ENCODE results near the gene MICAL3.
"Not testable (repeated sequence)": the region's sequence is repeated elsewhere in the genome, so short reads cannot be mapped to it uniquely, and the experiment has no call there.

DNA sequence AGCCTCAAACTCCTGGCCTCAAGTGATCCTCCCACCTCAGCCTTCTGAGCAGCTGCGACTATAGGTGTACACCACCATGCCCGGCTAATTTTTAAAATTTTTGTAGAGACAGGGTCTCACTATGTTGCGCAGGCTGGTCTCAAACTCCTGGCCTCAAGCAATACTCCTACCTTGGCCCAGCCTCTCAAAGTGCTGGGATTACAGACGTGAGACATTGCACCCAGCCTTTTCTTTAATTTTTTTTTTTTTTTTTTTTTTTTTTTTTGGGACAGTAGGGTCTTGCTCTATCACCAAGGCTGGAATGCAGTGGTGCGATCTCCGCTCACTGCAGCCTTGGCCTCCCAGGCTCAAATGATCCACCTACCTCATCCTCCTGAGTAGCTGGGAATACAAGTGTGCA is 29.1 kb downstream of the MICAL3 start:
- TF ChIP-seq CTCF, POLR2AphosphoS5, POLR2A, EP300 (IDR thresholded peaks at IDR 0.05): not testable (repeated sequence)
